ENCODE measurements around the gene TMPRSS5.
A peak's percentile ranks its signal among the peaks of the same experiment; 100 is the strongest.
"Not testable (repeated sequence)": the region's sequence is repeated elsewhere in the genome, so short reads cannot be mapped to it uniquely, and the experiment has no call there.

TMPRSS5 gene

GRCh38 chr11:113697111-113697510, 9.0 kb downstream of the TMPRSS5 start:
- no peak for DNase-seq

GRCh38 chr11:113695207-113695606, 10.9 kb downstream of the TMPRSS5 start:
- no peak for DNase-seq

DNA sequence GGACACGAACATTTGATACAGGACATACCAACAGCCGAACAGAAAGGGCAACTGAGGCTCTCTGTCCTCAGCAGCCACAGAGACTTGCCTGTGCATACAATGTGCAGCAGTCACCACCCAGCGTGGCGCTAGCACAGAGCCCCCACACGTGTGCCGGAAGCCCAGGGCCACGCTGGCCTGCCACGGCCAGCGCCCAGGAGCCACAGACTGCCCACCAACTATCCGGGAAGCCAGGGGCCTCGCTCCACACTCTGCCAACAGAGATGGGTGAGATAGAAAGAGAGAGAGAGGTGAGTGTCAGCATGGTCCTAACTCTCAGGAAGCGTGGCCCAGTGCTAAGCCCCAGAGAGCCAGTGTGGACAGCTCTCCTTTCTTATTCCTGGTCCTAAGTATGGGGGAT, 11.7 kb downstream of the TMPRSS5 start:
- no peak for DNase-seq

- no peak for DNase-seq
Observed at GRCh38 chr11:113693030-113693429, 13.1 kb downstream of the TMPRSS5 start.

DNA sequence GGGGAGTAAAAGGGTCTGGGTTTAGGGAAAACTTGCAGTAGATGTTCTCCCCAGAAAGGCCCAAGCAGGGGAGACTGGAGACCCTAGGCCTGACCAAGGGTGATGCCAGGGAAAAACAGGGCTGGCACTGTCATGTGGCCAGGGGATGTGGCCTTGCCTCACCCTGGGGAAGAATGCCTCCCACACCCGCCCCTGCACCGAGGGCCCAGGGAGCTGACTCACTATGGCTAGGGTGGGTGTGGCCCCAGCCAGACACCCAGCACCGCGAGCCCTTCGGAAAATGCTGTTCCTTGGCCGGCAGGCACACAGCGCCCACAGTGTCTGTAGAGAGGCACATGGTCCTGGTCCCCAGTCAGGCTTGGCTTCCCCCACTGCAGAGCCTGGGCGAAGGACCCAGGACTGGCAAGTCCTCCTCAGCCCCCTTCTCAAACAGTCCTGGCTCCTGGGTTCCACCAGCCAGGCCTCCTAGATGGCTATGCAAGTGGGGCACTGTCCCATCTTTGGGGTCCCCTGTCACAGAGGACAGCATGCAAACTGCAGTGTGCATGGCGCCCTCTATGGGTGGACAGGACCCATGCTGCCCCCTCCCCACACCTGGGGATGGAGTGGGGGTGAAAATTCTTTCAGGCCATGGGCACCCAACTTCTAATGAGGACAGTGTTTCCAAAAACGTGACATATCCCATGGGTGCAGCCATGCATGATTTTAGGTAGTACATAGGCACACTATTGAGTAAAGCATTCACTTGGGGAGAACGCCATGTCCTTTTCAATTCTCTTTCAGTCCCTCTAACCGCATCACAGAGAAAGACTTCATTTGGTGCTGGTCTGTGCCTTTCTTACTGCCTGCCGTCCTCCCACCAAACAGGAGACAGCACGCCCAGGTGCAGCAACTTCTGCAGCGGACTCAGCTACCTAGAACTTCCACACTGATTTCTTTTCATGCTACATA, 15.2 kb downstream of the TMPRSS5 start:
- DNase-seq, result no peak

DNA sequence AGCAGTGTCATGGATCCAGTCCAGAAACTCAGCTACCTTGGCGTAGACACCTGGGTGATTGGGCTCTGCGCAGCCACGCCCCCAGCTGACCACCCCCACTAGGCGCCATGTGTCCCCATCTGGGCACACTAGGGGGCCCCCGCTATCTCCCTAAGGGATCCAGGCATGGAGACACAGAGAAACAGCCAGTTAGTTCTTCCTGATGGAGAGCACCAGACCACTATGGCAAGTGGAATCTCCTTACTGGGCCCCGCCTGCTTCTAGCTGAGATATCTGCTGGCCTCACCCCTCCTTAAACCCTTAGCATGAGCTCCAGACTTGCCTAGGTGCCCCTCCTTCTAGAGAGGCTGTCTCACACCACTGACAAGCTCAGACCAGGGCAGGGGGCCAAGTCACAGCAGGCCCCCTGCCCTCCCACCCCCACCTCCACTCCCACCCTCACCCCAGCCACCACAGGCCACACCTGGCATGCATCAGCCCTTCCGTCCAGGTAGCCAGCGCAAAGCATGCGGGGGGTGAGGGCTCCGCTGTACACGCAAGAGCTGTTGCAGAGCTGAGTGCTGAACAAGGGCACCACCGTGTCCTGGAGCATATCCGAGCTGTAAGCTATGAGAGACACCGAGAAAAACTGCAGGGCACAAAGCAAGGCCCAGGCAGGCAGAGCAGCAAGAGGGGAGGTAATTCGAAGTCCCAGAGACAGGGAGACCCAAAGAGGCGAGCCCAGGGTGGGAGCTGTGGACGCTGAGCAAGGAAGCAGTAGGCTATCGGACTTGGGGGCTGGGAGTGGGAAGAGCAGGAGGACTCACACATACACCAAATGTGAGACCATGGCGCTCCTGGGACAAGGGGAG, 16.1 kb downstream of the TMPRSS5 start:
- DNase-seq, result no peak

DNA sequence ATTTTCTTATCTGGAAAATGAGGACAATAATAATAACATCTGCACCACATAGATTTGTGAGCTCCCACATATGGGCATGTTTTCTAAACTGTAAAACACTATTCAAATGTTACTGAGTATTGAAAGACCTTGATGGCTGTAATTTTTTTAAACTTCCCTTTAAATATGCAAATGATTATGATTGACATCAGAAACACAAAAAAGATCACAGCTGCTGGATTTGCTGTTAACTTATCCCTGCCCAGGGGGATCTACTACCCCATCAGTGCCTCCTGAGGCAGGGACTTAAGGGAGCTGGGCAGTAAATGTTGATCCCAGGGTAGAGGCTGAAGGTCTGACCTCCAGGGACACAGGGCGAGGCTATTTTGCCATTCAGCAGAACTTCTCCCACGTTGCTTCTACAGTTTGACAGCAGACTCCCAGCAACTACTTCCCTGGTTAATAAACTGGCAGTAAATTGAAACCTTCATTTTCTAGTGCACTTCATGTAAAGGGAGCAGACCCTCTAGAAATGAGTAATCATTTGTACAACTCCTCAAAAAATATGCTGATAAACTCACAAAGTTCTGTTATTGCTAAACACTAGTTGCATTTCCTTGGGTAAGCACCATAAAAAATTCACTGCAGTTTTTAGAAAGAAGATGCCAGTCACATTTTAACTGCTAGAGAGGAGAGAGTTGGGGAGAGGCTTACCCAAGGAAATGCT, 20.3 kb downstream of the TMPRSS5 start:
- DNase-seq, result no peak

DNA sequence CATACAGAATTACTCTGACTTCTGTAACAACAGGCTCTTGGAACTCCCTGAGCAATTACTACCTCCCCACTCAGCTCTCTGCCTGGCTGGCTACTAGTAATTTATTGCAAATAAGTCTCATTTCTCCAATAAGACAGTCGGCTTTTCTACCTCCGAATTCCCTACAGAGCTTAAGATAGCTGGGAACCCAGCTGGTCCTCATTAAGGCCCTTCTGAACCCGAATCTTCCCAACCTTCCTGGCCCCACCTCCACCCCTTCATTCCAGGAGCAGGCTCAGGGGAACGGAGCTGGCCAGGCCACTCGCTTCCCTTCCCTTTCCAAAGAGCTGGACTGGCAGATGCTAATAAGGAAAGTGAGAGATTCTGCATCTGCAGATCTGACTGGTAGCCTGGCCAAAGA, 21.6 kb downstream of the TMPRSS5 start:
- no peak for DNase-seq

GRCh38 chr11:113683481-113684046, 22.5 kb downstream of the TMPRSS5 start:
- DNase-seq, result no peak

DNA sequence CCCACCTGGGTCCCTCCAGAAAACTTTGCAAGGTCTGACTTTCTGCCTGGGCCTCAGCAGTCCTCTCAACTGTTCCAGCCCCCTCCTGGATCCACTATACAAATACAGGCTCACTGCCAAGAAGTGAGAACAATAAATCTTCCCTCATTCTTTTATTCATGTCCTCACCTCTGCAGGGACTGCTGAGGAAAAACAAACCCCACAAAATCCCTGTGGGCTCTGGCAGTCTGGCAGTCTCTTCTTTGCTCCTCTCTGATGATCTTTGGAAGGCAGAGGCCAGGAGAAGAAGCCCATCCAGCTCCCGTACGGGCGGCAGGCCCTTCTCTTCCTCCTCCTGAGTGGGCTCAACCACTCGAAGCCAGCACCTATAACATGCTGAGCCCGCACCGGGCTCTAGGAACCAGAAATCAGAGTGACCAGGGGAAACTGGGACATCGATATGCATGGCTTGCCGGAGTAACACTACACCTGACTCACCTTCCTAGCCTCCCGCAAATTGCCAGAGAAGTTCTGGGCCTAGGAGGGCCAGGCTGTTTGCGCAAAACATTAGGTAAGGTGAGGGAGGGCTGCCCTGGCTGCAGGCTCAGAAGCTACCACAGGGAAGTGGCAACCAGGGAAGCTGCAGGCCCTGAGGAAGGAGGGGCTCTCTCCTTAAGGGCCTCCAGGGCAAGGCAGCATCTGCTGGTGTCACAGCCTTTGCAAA, 24.2 kb downstream of the TMPRSS5 start:
- DNase-seq, result peak; percentile 71

DNA sequence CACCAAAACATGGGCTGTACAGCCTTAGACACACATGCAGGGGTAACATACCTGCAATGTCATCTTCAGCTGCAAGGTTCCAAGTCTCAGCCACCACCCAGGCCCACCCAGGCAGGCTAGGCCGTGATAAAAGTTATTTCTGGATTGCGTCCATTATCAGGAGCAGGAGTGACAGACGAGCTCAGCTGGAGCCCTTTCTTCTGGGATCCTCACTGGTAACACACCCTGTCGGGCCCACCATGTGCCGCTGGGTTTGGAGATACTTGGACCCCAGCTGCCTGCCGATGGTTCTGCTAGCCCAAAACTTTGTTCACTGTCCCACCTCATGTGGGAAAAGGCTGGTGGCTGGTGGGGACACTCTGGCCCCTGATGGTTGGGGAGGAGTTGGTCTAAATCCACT, 24.8 kb downstream of the TMPRSS5 start:
- DNase-seq, result no peak

GRCh38 chr11:113677685-113678084, 28.4 kb downstream of the TMPRSS5 start:
- no peak for DNase-seq

GRCh38 chr11:113675565-113675964, 30.5 kb downstream of the TMPRSS5 start:
- DNase-seq, result no peak

DNA sequence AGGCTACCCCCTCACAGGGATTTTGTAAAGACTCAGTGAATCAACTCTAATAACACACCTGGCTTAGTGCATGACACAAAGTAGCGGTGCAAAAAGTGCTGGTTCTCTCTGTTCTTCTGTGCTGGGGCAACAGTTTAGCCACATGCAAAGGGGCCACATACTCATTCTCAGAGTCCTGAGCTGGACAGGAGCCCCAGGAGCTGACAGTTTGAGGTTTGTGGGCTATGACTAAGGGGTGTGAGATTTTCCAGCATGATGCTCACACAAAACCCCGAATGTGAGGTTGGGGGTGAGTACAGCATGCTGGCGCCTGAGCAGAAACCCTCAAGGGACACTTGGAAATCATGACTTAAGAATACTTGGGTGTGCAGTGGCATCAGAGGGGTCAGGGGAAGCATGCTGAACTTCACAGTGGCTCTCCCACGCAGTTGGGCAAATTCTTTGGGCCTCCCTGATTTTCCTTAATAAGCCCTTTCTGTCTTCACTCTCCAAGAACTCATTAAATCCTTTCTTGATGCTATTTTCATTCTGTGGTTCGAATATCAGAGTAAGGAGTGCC, 31.0 kb downstream of the TMPRSS5 start:
- no peak for DNase-seq

GRCh38 chr11:113674397-113674685, 31.8 kb downstream of the TMPRSS5 start:
- DNase-seq, result no peak

DNA sequence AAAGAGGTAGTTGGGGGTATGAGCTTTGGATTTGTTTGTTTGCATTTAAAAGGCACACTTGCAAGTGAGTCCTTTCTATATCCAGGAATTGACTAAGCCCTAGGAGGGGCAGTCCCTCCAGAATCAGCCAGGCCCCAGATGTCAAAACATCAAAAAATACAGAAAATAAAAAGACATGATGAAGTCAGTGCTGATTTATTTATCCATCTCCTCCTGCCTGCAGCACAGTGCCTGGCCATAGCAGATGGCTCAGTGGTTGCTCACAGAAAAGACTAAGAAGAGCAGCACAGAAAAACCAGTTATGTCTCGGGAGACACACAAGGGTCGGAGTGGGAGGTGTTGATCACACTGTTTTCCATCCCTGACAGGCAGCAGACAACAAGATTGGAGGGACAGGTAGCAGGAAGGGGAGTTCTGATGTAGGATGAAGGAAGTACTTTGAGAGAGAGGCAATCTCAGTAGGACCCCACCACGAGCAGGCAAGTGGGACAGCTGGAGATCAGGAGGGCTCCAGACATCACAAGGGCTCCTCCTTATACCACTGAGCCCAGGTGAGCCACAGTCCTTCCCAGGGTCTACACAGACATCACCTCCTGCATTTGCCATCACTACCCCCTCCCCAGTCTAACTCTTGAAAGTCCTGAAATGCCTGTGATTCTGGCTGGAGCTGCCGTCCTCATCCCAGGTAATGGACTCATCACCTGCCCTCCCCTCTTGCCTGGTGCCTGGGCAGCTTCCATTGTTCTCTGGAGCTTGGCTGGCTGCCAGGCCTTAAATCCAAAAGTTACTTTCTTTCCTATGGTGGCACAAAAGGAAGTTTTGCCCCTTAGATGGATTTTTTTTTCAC, 32.3 kb downstream of the TMPRSS5 start:
- peak; percentile 16 for DNase-seq

DNA sequence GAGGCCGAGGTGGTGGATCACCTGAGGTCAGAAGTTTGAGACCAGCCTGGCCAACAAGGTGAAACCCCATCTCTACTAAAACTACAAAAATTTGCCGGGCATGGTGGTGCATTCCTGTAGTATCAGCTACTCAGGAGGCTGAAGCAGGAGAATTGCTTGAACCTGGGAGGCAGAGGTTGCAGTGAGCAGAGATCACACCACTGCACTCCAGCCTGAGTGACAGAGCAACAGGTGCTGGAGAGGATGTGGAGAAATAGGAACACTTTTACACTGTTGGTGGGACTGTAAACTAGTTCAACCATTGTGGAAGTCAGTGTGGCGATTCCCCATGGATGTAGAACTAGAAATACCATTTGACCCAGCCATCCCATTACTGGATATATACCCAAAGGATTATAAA, 34.2 kb downstream of the TMPRSS5 start:
- DNase-seq, result not testable (repeated sequence)

DNA sequence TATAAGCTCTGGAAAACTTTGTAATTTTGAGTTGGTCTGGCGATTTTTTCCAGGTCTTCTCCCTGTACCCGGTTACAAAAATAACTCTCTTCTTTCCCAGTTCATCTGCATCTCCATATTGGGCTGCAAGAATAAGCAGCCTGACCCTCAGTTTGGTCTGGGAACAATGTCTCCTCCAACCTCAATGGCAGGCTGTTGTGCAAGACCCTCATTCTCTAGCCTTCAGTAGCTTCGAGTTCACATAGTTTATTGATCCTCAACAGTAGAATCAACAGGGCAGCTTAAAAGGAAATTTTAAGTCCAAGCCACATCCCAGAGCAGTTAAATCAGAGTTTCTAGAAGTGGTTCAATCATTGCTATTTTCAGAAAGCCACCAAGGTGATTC, 35.3 kb downstream of the TMPRSS5 start:
- no peak for DNase-seq

- no peak for DNase-seq
Observed at GRCh38 chr11:113670149-113670830, 35.8 kb downstream of the TMPRSS5 start.

DNA sequence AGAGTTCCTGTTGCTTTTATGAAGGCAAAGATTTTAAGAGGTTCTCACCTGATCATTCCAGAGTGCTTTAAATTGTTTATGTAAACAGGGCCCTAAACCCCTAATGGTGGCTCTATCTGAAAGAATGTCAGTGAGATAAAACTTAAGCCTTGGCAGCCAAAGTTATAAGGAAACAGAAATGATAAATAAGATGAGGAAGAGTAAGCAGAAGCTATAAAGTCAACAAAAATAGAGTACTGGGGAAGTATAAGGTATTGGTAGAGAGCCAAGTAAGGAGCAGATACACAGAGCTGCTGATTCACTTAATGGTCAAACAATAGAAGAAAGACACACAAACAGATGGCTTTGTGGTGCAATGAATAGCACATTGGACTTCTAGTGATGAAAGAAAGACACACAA, 37.9 kb downstream of the TMPRSS5 start:
- DNase-seq, result no peak

DNA sequence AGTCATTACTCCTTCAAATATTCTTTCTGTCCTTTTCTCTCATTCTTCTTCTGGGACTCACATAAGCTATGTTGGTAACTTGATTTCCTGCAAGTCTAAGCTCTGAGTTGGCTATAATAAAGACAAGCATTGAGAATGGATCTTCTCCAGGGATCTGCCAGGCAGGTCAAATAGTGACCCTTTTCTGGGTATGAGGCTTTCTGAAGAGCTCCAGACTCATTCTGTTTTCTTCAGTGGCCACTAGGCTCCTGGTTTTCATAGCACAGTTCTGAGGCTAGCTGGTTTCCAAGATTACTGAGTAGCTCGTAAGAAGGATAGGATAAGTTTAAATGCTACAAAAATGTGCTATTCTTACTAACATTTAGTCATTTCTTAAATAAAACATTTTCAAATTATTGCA, 38.3 kb downstream of the TMPRSS5 start:
- no peak for DNase-seq

All from NCI-H2171 treated with DMSO at 0.1 percent for 48 hours (cell line).